ENCODE data around the gene YEATS2. TPM values are rescaled to one million over a fixed set of nuclear protein-coding genes. Genes with fewer than 3 reads are reported as not detected.

The YEATS2 gene
- polyA plus RNA-seq, 2 of the 4 experiments (the other 2 are of a cell fraction): 11.2 to 15.3 TPM

- TF ChIP-seq ZSCAN20 (CRISPR knock-in tag; IDR thresholded peaks at IDR 0.05): no peak
These were observed 93.1 kb downstream of the YEATS2 start (continued) for GRCh38 chr3:183790700-183791099.

- Histone ChIP-seq H3K4me3 (no peak overlapping the region), H3K4me2 (no peak overlapping the region), H3K4me1 (no peaks in the 10 kb centered on the region), H3K27ac (no peak overlapping the region), H3K9me3 (no peaks in the 10 kb centered on the region)
- FAIRE-seq (no peak), ATAC-seq (no peak), DNase-seq (ENCODE audit: low read depth in 1 of 2, low spot score in 1 of 2) (no peak)
- TF ChIP-seq HOXA7 (CRISPR knock-in tag; IDR thresholded peaks at IDR 0.05) (no peak), TP53 (CRISPR knock-in tag; IDR thresholded peaks at IDR 0.05) (no peak), KDM1A (IDR thresholded peaks at IDR 0.05; ENCODE audit: low read depth) (no peak), MYC (IDR thresholded peaks at IDR 0.05; ENCODE audit: borderline replicate concordance, low read length) (no peak), CHD4 (IDR thresholded peaks at IDR 0.05; ENCODE audit: borderline replicate concordance) (no peak), HOXB5 (CRISPR knock-in tag; IDR thresholded peaks at IDR 0.05) (no peak), CTCF (IDR thresholded peaks at IDR 0.05) (no peak), E2F6 (IDR thresholded peaks at IDR 0.05; ENCODE audit: borderline replicate concordance, low read depth) (no peak), ATOH8 (CRISPR knock-in tag; IDR thresholded peaks at IDR 0.05; ENCODE audit: low read depth) (no peak), HES2 (IDR thresholded peaks at IDR 0.05) (no peak), EHMT2 (IDR thresholded peaks at IDR 0.05; ENCODE audit: low read depth) (no peak), HMGXB4 (CRISPR knock-in tag; IDR thresholded peaks at IDR 0.05; ENCODE audit: borderline replicate concordance) (no peak), FOSL2 (IDR thresholded peaks at IDR 0.05) (no peak), FOSL2 (CRISPR knock-in tag; IDR thresholded peaks at IDR 0.05) (no peak)
- WGBS (ENCODE audit: missing lambda C conversion rate): 95% methylated on average over 6 of the region's 6 CpGs
- POLR2A ChIA-PET: no interaction called here
- CTCF ChIA-PET: no interaction called here
These were observed 95.4 kb downstream of the YEATS2 start for GRCh38 chr3:183792976-183793375.

GRCh38 chr3:183794452-183794851, 96.9 kb downstream of the YEATS2 start:
- FAIRE-seq (no peak), ATAC-seq (no peak), DNase-seq (ENCODE audit: low read depth in 1 of 2, low spot score in 1 of 2) (no peak)
- POLR2A ChIA-PET: no interaction called here
- 93% methylated on average over 4 of the region's 4 CpGs for whole genome bisulfite sequencing (ENCODE audit: missing lambda C conversion rate)
- Histone ChIP-seq H3K9me3 (no peaks in the 10 kb centered on the region), H3K27ac (no peak overlapping the region), H3K4me1 (no peaks in the 10 kb centered on the region), H3K4me2 (no peak overlapping the region), H3K4me3 (no peak overlapping the region)
- TF ChIP-seq BCL3 (IDR thresholded peaks at IDR 0.05) (no peak), RFX5 (IDR thresholded peaks at IDR 0.05) (no peak), TFCP2L1 (CRISPR knock-in tag; IDR thresholded peaks at IDR 0.05) (no peak)
- CTCF ChIA-PET: no interaction called here
